Measurements from ENCODE around the gene SORCS2.

SORCS2 gene

DNA sequence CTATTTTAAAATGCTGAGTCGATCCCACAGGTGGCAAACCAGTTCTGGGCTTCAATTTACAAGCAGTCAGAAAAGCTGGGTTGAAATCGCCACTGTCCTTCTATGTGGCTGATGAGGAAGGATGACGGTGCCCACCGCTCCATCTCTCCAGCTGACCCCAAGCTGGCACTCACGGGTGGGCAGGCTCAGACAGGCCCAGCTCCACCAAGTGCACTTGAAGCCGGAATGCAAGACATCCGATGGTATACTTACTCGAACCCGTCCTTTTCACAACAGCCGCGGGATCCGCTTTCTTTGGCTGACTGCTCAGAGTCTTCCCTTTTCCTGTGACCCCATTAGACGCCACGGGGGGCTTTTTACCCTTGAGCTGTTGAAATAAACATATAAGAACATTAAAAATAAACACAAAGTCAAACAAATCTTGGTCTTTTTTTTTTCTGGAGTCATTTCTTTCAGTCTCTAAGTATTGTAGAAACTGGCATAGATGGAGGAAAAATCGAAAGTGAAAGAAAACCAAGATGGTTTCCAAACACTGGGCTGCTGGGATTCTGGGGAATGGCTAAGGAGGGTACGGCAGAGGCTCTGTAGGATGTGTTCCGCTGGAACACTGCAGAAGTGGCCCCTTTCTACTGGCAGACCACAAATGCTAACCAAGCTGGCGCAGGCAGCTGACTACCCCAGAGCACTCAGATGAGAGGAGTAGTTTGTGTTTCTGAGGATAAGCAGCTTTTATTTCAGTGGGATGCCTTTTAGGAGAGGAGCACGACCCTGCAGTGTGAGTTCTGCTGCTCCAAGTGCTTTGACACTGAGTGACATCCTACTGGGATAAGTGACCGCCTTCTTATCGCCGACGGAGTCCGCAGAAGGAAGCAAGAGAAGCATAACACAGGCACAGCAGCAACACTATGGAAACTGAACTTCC, 586.4 kb downstream of the SORCS2 start:
- no peak for DNase-seq

DNA sequence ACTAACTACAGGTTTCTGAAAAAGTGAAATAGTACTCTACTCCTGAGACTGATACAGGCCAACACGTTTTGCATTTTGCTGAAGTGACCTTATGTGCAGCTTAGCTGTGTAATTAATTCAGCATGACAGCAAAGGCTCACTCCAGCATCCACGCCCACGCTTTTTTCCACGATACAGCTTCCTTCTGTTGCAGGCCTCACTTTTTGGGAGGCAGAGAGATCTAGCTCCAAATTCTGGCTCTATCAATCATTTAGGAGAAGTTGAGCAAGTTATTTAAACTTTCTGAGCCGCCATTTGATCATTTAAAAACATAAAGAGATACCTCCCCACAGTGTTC, 587.1 kb downstream of the SORCS2 start:
- DNase-seq, result no peak

DNA sequence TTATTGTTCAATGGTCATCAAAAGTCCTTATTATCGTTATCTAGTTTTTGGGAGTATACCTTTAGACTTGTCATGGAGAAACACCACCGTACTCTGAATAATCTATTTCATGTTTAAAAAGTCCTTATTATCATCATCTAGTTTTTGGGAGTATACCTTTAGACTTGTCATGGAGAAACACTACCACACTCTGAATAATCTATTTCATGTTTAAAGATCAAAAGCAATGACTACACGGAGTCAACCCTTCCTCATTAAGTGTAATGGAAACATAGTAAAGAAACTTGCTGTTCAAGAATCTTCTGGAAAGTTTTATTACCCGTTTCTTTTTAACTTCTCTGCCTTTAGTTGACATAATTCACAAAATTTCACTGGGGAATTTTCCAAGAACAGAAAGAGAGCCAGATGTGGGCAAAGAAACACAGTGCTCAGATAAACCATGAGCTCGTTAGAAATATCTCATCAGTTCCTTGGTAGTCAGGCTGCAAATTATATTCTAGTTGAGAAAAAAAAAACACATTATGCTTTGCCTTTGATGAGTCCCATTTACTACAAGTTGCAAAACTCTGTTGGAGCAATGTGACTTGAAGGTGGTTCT, 588.5 kb downstream of the SORCS2 start:
- peak in 1 of 3 donors; percentile 25 for DNase-seq

DNA sequence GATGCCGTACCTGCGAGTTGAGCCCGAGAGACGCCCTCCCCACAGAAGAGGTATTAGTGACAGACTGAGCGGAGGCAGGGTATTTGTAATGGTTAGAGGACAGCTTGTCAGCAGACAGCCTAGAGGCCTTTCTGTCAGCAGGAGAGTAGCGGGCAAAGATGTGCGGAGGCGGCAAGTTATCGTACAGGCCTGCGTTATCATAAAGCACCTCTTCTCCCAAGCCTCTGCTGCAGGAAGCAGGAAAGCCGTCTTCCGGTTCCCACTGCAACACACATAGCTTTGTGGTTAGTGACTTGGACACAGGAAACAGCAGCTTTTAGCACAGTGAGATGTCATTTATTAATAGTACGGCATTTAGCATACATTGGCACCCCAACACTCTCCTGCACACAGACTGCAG, 589.0 kb downstream of the SORCS2 start:
- no peak for DNase-seq

DNA sequence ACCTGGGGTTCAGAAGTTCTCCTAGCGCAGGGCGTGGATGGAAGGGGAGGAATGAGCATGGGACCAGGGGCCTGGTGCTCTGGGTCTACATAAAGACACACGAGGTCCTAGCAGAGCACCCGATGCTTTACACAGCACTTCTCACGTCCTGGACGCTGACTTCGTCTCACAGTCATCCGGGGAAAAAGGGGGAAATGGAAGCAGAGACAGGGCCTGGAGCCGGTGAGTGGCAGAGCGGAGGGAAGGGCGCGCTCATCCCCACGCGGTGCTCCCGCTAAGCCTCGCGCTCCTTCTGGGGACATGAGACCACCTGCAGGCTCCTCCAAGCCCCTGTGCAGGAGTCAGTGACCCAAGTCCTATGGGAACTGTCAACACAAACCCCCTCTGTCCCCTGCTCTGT, 589.7 kb downstream of the SORCS2 start:
- no peak for DNase-seq

DNA sequence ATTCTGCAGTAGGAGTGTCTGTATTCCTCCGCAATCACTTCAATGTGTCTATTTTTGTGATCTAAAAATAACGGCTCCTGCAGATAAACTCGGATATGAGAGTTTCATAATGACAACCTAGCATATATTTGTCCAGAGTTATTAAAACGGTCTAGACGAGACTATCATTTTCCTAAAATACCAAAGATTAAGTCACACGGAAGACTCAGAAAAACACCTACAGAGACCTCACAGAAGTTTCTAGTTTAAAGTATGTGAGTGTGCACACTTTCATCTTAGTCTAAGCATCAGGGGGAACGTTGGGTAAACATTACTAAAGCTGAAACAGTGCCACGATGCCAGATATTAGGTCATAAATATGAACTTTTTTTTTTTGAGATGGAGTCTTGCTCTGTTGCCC, 590.4 kb downstream of the SORCS2 start:
- no peak for DNase-seq

DNA sequence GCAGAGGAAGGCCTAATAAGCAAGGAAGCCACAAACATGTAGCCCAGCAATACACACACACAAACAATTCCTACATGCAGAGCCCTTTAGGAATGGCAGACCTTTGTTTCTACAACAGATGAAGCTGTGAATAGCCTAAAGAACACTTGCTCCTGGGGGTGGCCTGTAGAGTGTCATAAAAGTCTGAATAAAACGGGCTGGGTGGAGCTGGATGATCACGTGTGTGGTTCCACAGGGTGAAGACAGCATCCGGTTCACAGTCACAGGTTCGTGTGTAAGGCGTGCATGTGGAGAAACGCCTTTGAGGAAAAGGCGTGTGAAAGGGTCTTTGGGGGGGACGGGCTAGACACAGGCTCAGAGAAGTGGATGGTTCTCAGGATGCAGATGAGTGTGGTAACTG, 591.2 kb downstream of the SORCS2 start:
- DNase-seq, result no peak

DNA sequence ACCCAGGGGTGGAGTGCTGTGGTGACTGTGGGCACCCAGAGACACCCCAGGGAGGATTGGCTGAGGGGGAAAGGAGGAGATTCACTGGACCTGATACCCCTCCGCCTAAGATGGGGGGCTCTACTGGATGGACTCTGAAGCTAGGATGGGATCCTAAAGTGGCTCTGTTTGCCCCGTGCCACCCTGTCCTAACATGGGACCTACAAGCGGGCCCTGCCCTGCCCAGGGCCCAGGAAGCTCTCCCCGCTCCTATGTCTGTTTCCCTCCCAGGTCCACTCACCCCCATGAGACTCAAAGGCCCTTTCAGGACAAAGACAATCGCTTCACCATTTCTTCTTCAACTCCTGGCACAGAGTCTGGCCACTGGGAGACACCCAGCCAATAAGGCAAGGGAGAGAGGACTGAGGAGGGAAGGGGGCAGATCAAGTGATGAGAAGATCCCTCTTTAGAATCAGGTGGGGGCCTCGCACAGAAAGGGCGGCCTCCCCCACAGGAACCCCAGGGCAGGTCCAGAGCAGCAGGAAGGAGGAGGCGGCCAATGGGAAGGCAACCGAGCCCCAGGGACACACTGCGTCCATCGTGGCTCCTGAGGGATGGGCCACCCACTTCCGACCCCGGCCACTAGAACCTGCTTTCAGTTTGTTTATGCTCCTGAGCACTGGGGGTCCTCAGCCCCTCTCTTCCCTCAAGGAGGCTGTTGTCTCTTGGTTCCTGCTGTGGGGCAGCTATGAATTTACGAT, 592.0 kb downstream of the SORCS2 start:
- no peak for DNase-seq

DNA sequence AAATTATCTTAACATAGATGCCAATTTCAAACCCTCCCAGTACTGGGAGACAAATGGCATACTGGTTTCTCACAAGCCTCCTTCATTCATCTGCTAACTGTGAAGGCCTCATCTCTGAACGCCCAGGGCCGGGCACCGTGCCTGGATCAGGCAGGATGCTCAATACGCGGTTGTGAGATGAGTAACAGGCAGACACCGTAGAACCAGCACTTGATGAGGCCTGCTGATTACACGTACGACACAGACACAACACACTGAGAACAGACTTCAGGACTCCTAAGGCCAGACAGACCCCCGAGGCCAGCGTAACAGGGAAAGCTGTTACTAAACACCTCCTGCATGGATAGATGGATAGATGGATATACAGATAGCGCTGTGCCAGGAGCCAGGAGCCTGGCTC, 592.7 kb downstream of the SORCS2 start:
- no peak for DNase-seq

DNA sequence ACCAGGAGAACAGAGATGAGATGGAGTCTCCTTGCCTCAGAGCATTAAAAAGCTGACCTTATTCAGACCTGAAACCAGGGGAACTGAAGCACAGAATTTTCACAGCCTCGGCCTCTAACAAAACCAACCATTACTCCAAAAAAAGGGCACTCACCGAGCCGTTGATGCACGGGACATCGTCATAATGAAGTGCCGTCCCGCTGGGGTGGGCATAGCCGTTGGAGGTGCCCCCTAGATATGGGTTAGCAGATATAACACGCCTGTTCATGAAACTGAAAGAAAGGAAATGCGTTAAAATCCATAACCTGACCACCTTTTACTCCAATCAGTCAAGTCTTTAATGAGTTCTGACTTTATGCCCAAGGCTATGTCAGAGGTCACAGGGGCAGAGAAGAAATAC, 593.7 kb downstream of the SORCS2 start:
- no peak for DNase-seq

DNA sequence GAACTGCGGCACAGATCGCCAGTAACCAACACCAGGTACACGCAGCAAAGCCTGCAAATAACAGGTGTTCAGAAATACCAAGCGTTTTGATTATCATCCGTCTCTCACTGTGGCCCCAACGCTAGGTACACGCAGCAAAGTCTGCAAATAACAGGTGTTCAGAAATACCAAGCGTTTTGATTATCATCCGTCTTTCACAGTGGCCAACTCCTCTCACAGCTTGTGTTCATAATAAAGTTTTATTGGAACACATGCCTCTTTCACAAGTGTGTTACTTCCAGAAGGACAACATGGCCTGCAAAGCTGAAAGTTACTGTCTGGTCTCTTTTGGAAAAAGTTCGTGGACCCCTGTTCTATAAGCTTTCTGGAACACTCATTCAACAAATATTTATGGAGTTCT, 594.2 kb downstream of the SORCS2 start:
- DNase-seq, result no peak

DNA sequence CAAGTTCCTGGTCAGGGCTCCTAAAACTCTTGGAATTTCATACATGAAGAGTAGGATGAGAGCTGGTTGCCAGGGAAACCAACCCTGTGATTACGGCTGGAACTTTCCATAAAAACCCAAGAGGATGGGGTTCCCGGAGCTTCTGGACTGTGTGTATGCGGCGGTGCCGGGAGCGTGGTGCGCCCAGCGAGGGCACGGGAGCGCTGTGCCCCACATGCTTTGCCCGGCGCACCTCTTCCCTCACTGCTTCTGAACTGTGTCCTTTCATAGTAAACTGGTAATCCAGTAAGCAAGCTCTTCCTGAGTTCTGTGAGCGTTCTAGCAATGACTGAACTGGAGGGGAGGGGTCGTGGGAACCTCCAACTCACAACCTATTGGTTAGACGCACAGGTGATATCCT, 594.7 kb downstream of the SORCS2 start:
- no peak for DNase-seq

DNA sequence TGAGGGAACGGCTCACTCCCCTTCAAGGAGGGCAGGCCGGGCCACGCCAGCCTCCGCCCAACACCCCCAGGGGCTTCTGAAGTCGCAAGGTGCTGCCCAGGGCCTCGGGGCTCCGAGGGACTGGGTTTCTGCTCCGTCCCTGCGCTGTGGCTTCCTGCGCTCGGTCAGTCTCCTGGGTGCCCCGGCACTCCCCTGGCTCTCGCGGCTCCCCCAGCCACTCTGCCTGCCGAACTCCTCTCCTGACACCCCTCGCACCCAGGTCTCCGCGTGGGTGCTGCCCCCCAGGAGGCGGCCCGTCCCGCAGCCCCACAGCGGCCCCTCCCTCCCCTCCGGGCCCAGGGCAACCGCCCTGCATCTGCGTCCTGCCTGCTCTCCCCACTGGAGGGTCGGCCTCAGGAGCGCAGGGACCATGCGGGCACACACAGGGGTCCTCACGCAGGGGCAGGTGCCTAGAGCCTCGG, 595.4 kb downstream of the SORCS2 start:
- no peak for DNase-seq

DNA sequence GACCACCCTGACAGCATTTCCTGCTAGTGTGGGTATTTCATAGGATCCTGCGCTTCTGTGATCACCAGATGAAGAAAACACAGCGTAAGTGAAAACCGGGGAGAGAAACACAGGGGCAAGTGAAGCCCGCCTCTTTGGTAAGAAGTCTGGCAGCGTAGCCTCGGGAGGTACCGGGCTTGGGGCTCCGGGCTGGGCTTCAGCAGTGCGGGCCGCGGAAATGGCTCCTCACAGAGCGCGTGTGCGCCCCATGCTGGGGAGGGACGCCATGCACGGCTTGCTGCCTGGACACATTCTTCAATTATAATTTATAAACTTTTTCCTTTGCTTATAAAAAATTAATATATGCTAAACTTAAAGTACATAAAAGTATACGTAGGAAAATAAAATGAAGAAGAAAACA, 595.9 kb downstream of the SORCS2 start:
- DNase-seq, result no peak

DNA sequence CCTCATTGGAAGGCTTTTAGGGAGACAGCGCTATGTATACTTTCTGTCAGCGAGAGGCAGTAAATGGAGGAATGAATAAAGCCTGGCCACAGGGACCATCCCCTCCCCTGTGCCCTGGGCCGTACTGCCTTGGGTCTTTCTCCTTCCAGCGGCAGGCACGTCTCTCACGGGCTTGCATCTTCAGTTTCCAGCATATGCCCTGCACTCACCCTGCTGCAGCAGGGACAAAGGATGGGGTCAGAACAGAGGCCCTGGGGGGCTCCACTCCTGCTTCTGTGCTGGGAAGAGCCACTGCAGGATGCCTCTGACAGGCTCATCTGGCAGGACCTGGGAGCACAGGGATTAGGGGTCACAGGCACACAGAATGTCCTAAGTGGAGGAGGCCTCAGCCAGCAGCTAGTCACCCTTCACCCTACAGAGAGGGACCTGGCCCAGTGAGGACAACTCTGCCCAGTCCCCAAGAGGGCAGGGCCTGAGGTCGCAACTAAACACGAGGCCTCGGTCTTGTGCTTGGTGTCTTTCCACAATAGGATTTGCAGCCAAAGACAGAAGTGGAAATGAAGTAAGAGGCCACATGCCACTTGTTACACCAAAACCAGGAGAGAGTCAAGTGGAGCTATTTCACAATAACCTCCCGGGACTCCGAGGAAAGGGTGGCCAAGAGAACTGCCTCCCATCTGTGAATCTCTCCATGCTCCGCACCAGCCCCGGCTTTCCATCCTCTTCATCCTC, 596.5 kb downstream of the SORCS2 start:
- DNase-seq, result peak; percentile 25 to 46 (median 25)

DNA sequence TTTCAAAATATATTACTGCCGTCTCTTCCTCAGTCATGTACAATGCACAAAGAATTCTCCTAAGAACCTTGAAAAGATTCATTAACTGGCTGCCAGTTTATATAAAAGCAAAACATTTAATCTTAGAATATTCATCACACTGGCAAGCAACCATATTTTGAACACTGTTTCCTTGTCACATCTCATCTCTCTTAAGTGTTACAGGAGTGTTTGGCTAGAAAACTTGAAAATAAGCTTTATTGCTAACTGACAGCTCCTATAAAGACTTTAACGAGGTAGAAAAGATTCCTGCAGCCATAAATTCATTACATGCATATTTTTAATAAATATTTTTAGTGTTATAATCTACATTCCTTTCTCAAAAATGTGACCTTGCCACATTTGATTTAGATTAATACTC, 597.7 kb downstream of the SORCS2 start:
- DNase-seq, result no peak

DNA sequence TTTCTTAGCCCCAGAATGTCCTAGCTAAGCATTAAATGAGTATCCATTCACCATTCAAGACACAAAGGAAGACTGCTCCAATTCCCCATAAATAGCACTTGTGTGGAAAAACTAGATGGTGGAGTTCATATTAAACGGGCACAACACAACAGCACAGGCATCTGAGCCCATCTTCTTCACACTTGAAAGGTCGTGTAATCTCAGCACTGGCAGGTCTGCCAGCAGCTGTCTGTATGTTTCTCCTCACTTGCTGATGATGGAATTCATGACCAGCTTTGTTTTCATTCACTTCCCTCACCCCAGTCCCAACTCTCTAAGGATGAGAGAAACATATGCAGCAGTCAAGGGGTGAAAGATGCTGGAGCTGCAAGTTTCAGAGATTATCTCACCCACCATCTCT, 598.7 kb downstream of the SORCS2 start:
- no peak for DNase-seq

Data from suppressor macrophage treated with lipopolysaccharide for 1 hour (primary cell).